C4-2B (cell line): Measurements from ENCODE around the gene EFEMP2.

Experiments
- CTCF ChIP-seq: fragments of 450-650 bp; conservative IDR thresholded peaks from 2 replicates; pipeline ENCODE4 v1.5.1; 2017; ENCODE audit warnings: mild to moderate bottlenecking
- ZFX ChIP-seq: fragments of 450-650 bp; IDR thresholded peaks from 2 replicates; pipeline ENCODE4 v1.6.1; 2017

DNA sequence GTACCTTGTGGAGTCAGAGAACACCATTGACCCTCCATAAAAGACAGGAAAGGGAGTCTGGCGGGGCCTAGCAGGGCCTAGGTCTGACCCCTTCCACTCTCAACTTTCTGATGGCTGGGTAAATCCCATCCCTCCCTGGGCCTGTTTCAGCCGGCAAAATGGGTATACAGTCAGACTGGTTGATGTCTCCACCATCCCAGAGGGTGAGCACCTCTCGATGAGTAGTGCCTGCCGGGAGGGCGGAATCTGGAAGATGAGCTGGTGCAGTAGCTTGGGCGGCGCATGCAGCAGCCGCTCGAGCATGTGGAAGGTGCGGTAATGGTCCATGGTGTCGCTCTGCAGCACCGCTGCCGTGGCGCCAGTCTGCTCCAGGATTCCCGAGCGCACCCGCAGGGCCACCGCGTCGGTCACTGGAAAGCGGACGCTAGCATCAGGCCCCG is 15.1 kb upstream of the EFEMP2 start:
- TF ChIP-seq CTCF (no peak), ZFX (no peak)
